Stimulated activated CD8-positive, alpha-beta memory T cell treated with anti-CD3 and anti-CD28 coated beads, Interleukin-15, amount 100 ng/mL, for 24 hours (primary cell): ENCODE data around the gene NCAN.
"Not testable (repeated sequence)": the region's sequence is repeated elsewhere in the genome, so short reads cannot be mapped to it uniquely, and the experiment has no call there.

ENCODE experiments used
- DNase-seq: peaks from one replicate; pipeline ENCODE4 v3.0.0-alpha.2; 2020; ENCODE audit warnings: low read depth

The NCAN gene

GRCh38 chr19:19193926-19194325 lies 17.8 kb upstream of the NCAN start:
- DNase-seq, result no peak

GRCh38 chr19:19201697-19202630 lies 9.8 kb upstream of the NCAN start:
- no peak for DNase-seq

- DNase-seq, result no peak
Measured at GRCh38 chr19:19202707-19203011, 9.1 kb upstream of the NCAN start.

DNA sequence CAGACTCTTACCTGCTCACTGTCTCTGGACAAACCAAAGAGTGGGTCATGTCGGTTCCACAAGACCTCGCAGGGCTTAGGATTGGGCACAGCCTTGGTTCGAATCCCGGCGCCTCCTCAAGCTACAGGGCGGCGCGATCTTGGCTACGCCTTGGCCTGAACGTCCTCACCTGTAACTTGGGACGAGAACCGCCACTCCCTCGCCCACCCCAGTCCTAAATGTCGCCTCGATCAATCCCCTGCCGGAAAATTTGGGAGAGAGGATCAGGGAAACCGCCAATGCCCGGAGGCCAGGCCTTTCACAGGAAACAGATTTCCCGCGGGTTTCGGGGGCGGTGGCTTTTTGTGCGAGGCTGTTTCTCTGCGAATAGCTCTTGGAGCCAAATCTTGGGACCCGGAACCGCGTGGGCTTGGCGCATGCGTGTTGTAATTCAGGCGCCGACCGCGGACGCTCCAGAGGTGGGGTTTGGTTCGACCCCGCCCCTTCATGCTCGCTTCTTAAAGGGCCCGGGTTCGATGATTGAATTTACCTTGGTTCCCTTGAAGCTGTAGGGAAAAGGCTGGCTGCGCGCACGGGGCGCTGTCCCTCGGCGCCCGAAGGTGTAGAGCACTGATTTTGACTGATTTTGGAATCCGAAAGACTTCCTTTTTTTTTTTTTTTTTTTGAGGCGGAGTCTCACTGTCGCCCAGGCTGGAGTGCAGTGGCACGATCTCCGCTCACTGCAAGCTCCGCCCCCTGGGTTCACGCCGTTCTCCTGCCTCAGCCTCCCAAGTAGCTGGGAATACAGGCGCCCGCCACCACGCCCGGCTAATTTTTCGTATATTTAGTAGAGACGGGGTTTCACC lies 8.5 kb upstream of the NCAN start, which contains the start of gene NR2C2AP:
NR2C2AP (minus strand) TSS at position 403 of the 845 bp plus-strand sequence; CDS start at position 49, 354 bp downstream.
- peak; percentile 81 for DNase-seq

DNA sequence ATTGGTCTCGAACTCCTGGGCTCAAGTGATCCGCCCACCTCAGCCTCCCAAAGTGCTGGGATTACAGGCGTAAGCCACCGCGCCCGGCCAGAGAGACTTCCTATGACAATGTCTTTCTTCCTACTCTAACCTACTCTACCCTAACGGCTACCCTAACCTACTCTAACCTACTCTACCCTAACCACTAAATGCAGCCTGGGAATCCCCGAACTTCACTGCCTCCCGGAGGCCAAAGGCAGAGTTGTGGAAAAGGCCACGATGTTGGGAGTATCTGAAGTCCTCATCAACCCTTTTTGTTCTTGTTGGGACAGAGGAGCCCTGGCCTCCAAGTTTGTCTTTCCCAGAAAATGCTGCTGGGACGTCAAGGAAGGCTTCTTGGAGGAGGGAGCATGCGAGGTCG lies 7.6 kb upstream of the NCAN start:
- DNase-seq, result no peak

- DNase-seq, result no peak
Measured at GRCh38 chr19:19205416-19206410, 6.0 kb upstream of the NCAN start.

- no peak for DNase-seq
Measured at GRCh38 chr19:19206938-19207337, 4.8 kb upstream of the NCAN start.

- DNase-seq, result no peak
Measured at GRCh38 chr19:19207637-19208572, 3.9 kb upstream of the NCAN start.

DNA sequence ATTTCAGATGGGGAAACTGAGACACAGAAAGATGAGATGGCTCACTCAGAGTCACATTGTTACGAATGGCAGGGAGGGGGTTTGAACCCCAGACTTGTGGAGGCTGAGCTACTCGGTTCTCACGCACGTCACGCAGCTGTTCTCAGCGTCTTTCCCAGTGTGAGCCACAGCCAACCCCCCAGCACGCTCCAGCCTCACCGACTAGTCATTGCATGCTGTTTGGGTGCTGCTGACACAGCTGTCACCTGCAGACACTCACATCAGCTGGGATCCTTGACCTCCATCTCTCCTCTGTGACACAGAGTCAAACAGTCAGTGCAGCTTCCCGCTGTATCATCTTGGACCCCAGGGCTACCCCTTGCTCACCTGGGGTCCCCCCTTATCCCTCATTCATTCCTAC lies 2.4 kb upstream of the NCAN start:
- DNase-seq, result no peak

GRCh38 chr19:19212916-19213315 lies 1.2 kb downstream of the NCAN start:
- DNase-seq, result no peak

DNA sequence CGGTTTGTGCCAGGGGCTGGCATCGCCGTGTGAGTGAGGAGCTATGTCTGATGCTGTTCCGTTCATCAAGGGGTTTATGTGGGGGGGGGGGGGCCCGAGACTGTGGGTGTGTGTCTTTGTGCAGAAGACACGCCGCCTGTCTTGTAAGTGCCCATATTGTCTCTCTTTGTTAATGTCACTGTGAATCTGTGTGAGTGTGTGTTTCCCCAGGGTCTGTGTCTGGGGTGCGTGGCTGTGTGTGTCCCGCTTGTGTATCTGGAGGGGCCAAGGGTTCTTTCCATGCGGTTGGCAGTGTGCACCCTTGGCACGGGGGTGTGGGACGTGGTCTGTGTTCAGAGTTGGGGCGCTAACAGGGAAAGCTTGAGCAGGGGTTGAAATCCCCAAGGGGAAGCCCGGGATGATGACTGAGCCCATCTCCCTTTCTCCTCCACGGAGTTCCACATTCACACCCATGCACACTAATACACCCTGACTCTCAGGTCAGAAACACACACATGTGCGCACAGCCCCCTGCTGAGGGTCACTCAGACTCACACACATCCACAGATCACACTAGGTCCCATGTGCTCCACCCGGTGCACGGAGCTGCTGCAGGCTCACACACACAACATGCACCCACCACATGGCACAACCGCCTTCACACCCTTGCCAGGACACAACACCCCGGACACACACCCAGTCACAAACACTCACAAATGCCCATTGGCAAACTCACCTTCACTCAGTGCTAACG lies 1.8 kb downstream of the NCAN start:
- DNase-seq, result no peak

GRCh38 chr19:19214159-19214490 lies 2.4 kb downstream of the NCAN start:
- no peak for DNase-seq

- DNase-seq, result no peak
Measured at GRCh38 chr19:19214892-19215291, 3.1 kb downstream of the NCAN start.

- no peak for DNase-seq
Measured at GRCh38 chr19:19215792-19216191, 4.0 kb downstream of the NCAN start.

DNA sequence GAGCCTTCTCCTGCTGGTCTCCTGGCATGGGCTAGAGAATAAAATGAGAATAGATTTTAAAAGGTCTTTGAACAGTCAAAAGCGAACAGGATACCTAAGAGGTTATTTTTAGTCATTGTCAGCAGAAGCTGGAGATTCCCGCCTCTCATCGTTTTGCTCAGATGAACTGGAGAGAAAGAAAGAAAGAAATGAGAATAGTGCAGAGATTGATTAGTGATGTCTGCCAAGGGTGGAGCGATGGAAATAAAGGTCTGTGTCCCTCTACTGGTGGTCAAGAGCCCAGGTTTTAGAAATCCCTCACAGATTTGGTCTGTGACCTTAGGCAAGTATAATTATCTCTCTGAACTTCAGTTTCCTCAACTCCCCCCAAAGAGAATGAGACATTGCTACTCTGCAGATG lies 5.3 kb downstream of the NCAN start:
- no peak for DNase-seq

DNA sequence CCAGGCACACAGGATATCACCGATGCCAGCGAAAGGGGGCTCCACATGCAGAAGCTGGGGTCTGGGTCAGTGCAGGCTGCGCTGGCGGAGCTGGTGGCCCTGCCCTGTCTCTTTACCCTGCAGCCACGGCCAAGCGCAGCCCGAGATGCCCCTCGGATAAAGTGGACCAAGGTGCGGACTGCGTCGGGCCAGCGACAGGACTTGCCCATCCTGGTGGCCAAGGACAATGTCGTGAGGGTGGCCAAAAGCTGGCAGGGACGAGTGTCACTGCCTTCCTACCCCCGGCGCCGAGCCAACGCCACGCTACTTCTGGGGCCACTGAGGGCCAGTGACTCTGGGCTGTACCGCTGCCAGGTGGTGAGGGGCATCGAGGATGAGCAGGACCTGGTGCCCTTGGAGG lies 7.2 kb downstream of the NCAN start:
- DNase-seq, result no peak

DNA sequence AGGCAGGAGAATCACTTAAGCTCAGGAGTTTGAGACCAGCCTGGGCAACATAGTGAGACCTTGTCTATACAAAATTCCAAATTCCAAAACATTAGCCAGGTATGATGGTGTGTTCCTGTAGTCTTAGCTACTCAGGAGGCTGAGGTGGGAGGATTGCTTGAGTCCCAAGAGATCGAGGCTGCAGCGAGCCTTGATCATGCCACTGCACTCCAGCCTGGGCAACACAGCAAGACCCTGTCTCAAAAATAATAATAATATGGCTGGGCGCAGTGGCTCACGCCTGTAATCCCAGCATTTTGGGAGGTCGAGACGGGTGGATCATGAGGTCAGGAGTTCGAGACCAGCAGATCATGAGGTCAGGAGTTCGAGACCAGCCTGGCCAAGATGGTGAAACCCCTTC lies 9.2 kb downstream of the NCAN start:
- DNase-seq, result not testable (repeated sequence)

- no peak for DNase-seq
Measured at GRCh38 chr19:19223060-19223459, 11.3 kb downstream of the NCAN start.

DNA sequence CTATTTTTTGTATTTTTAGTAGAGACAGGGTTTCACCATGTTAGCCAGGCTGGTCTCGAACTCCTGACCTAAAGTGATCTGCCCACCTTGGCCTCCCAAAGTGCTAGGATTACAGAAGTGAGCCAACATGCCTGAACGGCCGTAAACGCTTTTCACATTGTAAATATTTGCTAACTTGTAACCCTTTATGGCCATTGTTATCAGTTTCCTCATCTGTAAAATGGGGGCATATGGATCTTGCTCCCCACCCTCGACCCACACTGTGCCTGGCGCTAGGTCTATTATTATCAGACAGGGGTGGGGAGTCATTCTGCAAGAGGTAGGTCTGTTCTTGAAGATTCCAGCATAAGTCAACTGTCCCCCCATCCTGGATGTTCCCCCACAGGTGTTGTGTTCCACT lies 11.9 kb downstream of the NCAN start:
- DNase-seq, result no peak

GRCh38 chr19:19224150-19224851 lies 12.5 kb downstream of the NCAN start:
- no peak for DNase-seq
